Caco-2 (cell line): ENCODE data around the gene TLK1. TPM values are rescaled to one million over a fixed set of nuclear protein-coding genes. Genes with fewer than 3 reads are reported as not detected.

Experiments
- BruUV-seq: library from RNA; stranded (reverse); fragments of 400-500 nt; replicated peaks from 2 replicates; lab custom pipeline; 2021; lab: Mats Ljungman, UMichigan
- CTCF ChIA-PET: fragments of 300-600 bp; sonication (Branson Sonifier 250); formaldehyde crosslinking; loops from one replicate; lab custom pipeline; 2022; ENCODE audit warnings: antibody characterized with exemption; lab: Charles Lee
- POLR2A ChIA-PET: fragments of 300-600 bp; sonication (Branson Sonifier 250); formaldehyde crosslinking; loops from one replicate; lab custom pipeline; 2022; ENCODE audit warnings: antibody characterized with exemption; lab: Charles Lee
- DNase-seq, 2 experiments: peaks; one replicate each; pipeline versions ENCODE4 v3.0.0 to v3.0.0-alpha.2; 2020 to 2022
- H3K27me3 ChIP-seq: replicated peaks from 2 replicates; pipeline ENCODE4 v1.6.0; 2011; ENCODE audit warnings: low read length; ENCODE audit not compliant: control insufficient read depth, insufficient read depth
- H3K36me3 ChIP-seq: 2 replicates; pipeline ENCODE4 v1.5.1; 2011; ENCODE audit warnings: low read length; ENCODE audit not compliant: control insufficient read depth, insufficient read depth
- H3K4me1 ChIP-seq: fragments of 250-450 bp; sonication (Bioruptor Pico); 2 replicates; pipeline ENCODE4 v1.5.1; 2020; ENCODE audit warnings: mild to moderate bottlenecking
- H3K4me3 ChIP-seq: 2 replicates; pipeline ENCODE4 v1.5.1; 2011; ENCODE audit warnings: low read depth, mild to moderate bottlenecking, control low read depth, low read length
- H3K9me3 ChIP-seq: fragments of 250-450 bp; sonication (Bioruptor Pico); 2 replicates; pipeline ENCODE4 v1.5.1; 2020; ENCODE audit warnings: mild to moderate bottlenecking, moderate library complexity
- H3K27ac Mint-ChIP-seq: one replicate; pipeline ENCODE4 v1.8.0; 2022; ENCODE audit warnings: mixed read lengths; ENCODE audit not compliant: unreplicated experiment
- H3K27me3 Mint-ChIP-seq: one replicate; pipeline ENCODE4 v1.8.0; 2022; ENCODE audit warnings: mixed read lengths; ENCODE audit not compliant: insufficient read depth, unreplicated experiment
- H3K36me3 Mint-ChIP-seq: one replicate; pipeline ENCODE4 v1.8.0; 2022; ENCODE audit warnings: mild to moderate bottlenecking, mixed read lengths; ENCODE audit not compliant: insufficient read depth, unreplicated experiment
- H3K4me1 Mint-ChIP-seq: one replicate; pipeline ENCODE4 v1.8.0; 2022; ENCODE audit warnings: low read depth, mixed read lengths; ENCODE audit not compliant: unreplicated experiment
- H3K4me3 Mint-ChIP-seq: one replicate; pipeline ENCODE4 v1.8.0; 2022; ENCODE audit warnings: mild to moderate bottlenecking, moderate library complexity, mixed read lengths; ENCODE audit not compliant: unreplicated experiment
- H3K9me3 Mint-ChIP-seq: one replicate; pipeline ENCODE4 v1.8.0; 2022; ENCODE audit warnings: mixed read lengths; ENCODE audit not compliant: unreplicated experiment
- CTCF ChIP-seq, 2 experiments: fragments of 200-600 bp in 1 of 2; IDR thresholded peaks; 1 replicate in 1 of 2; 2 replicates in 1 of 2; pipeline versions ENCODE4 v1.5.1 to v1.8.0; 2011 to 2022; ENCODE audit warnings: antibody characterized with exemption in 1 of 2, control low read depth in 1 of 2, inconsistent platforms in 1 of 2, low read depth in 1 of 2, low read length in 1 of 2, mild to moderate bottlenecking in 1 of 2, moderate library complexity in 1 of 2; ENCODE audit not compliant: insufficient read depth in 1 of 2, severe bottlenecking in 1 of 2, unreplicated experiment in 1 of 2
- intact Hi-C: fragments of 100-400 bp; cut with micrococcal nuclease; formaldehyde crosslinking; loops from one replicate; pipeline ENCODE4 v1.10.0; 2022; ENCODE audit not compliant: unreplicated experiment
- total RNA-seq: library from RNA; stranded (reverse); gene quantifications from 2 replicates; pipeline ENCODE4 v1.2.3, GENCODE V29; 2022

The TLK1 gene
- total RNA-seq, 1 experiment from 2014 or later: 85.1 TPM

GRCh38 chr2:171089489-171089888 is 71.2 kb downstream of the TLK1 start:
- intact Hi-C loops: loop anchor here (5.0 kb wide), 1 partner anchor 68 kb away; no protein-coding TSS in a partner anchor
- TF ChIP-seq CTCF (IDR thresholded peaks at IDR 0.05; ENCODE audit: insufficient read depth in 1 of 2, low read depth in 1 of 2, low read length in 1 of 2, severe bottlenecking in 1 of 2, unreplicated experiment in 1 of 2): no peak
- Histone ChIP-seq H3K27me3 (no peaks in the 10 kb centered on the region), H3K9me3 (no peaks in the 10 kb centered on the region), H3K36me3 (no peaks in the 10 kb centered on the region), H3K4me3 (no peak overlapping the region), H3K4me1 (no peaks in the 10 kb centered on the region)
- H3K27me3 Mint-ChIP-seq: no peaks in the 10 kb centered on the region
- no peak for DNase-seq
- H3K4me1 Mint-ChIP-seq: peaks cover 39% of the 10 kb centered on the region
- no peak overlapping the region for H3K27ac Mint-ChIP-seq
- peaks cover 16% of the 10 kb centered on the region for H3K36me3 Mint-ChIP-seq
- POLR2A ChIA-PET: no interaction called here
- no peak overlapping the region for H3K4me3 Mint-ChIP-seq
- BruUV-seq: no TSS peak
- CTCF ChIA-PET: no interaction called here
- H3K9me3 Mint-ChIP-seq: no peaks in the 10 kb centered on the region

DNA sequence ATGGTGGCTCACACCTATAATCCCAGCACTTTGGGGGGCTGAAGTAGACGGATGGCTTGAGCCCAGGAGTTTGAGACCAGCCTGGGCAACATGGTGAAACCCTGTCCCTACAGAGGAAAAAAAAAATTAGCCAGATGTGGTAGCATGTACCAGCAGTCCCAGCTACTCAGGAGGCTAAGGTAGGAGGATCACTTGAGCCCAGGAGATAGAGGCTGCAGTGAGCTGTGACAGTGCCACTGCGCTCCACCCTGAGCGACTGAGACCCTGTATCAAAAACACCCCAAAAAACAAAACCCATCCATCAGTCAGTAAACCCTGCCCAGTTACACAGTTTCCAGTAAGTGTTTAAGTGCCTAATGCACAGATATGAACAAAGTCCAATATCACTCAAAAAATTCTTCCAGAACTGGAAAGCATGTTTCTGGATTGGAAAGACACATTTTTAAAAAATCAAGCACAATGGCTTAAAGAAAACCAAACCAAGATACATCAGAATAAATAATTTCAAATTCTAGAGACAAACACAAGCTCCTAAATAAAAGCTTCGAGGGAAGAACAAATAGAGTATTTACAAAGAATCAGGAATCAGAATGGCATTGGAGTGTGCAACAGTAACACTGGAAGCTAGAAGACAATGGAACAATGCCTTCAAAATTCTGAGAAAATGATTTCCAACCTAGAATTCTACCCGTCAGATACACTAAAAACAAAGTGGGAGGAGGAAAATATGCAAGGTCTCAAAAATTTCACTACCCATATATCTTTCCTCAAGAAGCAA is 72.4 kb downstream of the TLK1 start:
- no peaks in the 10 kb centered on the region for H3K9me3 ChIP-seq
- H3K4me1 ChIP-seq: no peaks in the 10 kb centered on the region
- ChIA-PET CTCF (no interaction called here), POLR2A (no interaction called here)
- Mint-ChIP-seq H3K27me3 (no peaks in the 10 kb centered on the region), H3K36me3 (peaks cover 21% of the 10 kb centered on the region), H3K4me1 (peaks cover 38% of the 10 kb centered on the region), H3K4me3 (no peak overlapping the region), H3K9me3 (no peaks in the 10 kb centered on the region), H3K27ac (peak overlapping the region; percentile 6)
- intact Hi-C loops: loop anchor here (5.0 kb wide), 1 partner anchor 69 kb away; no protein-coding TSS in a partner anchor
- BruUV-seq: no TSS peak
- H3K27me3 ChIP-seq: no peaks in the 10 kb centered on the region
- H3K36me3 ChIP-seq: no peaks in the 10 kb centered on the region
- no peak for TF ChIP-seq CTCF (IDR thresholded peaks at IDR 0.05; ENCODE audit: insufficient read depth in 1 of 2, low read depth in 1 of 2, low read length in 1 of 2, severe bottlenecking in 1 of 2, unreplicated experiment in 1 of 2)
- no peak for DNase-seq
- H3K4me3 ChIP-seq: no peak overlapping the region

GRCh38 chr2:171087547-171087946 is 73.1 kb downstream of the TLK1 start:
- Mint-ChIP-seq H3K27me3 (no peaks in the 10 kb centered on the region), H3K9me3 (no peaks in the 10 kb centered on the region), H3K27ac (peak overlapping the region; percentile 6), H3K36me3 (peaks cover 21% of the 10 kb centered on the region), H3K4me1 (peaks cover 34% of the 10 kb centered on the region), H3K4me3 (no peak overlapping the region)
- intact Hi-C loops: loop anchor here (5.0 kb wide), 1 partner anchor 70 kb away; no protein-coding TSS in a partner anchor
- H3K27me3 ChIP-seq: no peaks in the 10 kb centered on the region
- H3K4me3 ChIP-seq: no peak overlapping the region
- TF ChIP-seq CTCF (IDR thresholded peaks at IDR 0.05; ENCODE audit: insufficient read depth in 1 of 2, low read depth in 1 of 2, low read length in 1 of 2, severe bottlenecking in 1 of 2, unreplicated experiment in 1 of 2): no peak
- POLR2A ChIA-PET: no interaction called here
- no TSS peak for BruUV-seq
- no peaks in the 10 kb centered on the region for H3K4me1 ChIP-seq
- no peaks in the 10 kb centered on the region for H3K9me3 ChIP-seq
- DNase-seq: no peak
- CTCF ChIA-PET: interaction anchor here (0.8 to 1.7 kb wide), 4 partner anchors 44 to 115 kb away, joined by 3 to 12 read pairs (median 6); no protein-coding TSS in a partner anchor
- no peaks in the 10 kb centered on the region for H3K36me3 ChIP-seq
